Glomerular visceral epithelial cell (primary cell): ENCODE measurements around the gene C10orf95.
A peak's percentile ranks its signal among the peaks of the same experiment; 100 is the strongest.

Experiments
- DNase-seq: peaks from one replicate; pipeline ENCODE4 v3.0.0-alpha.2; 2016; ENCODE audit errors: extremely low spot score

The C10orf95 gene

DNA sequence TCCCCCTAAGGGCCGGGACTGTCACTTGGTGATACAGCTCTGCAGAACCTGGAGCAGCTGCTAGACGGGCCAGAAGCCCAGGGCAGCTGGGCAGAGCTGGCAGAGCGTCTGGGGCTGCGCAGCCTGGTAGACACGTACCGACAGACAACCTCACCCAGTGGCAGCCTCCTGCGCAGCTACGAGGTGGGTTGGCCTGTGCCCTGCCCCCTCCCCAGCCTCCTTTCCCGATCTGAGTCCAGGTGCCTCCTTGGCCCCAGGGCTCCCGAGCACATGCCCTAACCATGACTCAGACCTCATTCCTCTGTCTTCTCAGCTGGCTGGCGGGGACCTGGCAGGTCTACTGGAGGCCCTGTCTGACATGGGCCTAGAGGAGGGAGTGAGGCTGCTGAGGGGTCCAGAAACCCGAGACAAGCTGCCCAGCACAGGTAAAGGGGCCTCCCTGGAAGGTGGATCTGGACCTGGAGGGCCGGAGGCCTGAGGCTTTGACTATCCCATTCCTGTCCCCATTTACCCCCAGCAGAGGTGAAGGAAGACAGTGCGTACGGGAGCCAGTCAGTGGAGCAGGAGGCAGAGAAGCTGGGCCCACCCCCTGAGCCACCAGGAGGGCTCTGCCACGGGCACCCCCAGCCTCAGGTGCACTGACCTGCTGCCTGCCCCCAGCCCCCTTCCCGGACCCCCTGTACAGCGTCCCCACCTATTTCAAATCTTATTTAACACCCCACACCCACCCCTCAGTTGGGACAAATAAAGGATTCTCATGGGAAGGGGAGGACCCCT lies 49.4 kb downstream of the C10orf95 start:
- DNase-seq: peak; percentile 80

DNA sequence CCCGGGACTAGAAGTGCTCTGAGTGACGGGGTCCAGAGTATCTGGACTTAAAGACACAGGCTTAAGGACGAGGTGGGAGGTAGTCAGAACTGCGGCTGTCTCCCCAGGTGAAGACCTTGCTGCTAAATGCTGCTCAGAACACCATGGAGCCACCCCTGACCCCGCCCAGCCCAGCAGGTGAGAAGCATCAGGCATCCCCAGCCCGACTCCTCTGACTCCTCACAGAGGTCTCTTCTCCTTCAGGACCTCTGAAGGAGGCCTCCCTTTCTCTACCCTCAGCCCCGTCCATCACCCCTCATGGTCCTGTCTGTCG lies 50.0 kb downstream of the C10orf95 start:
- DNase-seq: no peak

GRCh38 chr10:102400598-102401341 lies 50.6 kb downstream of the C10orf95 start:
- no peak for DNase-seq

DNA sequence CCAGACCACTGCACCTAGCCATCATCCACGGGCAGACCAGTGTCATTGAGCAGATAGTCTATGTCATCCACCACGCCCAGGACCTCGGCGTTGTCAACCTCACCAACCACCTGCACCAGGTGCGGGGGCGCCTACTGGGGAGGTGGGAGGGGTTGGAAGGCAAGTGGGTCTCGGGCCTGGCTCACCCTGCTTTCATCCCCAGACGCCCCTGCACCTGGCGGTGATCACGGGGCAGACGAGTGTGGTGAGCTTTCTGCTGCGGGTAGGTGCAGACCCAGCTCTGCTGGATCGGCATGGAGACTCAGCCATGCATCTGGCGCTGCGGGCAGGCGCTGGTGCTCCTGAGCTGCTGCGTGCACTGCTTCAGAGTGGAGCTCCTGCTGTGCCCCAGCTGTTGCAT lies 51.3 kb downstream of the C10orf95 start:
- no peak for DNase-seq
